HG03039 (cell line): ENCODE results near the gene MCC.

Experiments used
- ATAC-seq: cut with Tn5 transposase; IDR thresholded peaks from one replicate; pipeline ENCODE4 v1.9.1; 2021; ENCODE audit warnings: mild to moderate bottlenecking, moderate library complexity; ENCODE audit not compliant: unreplicated experiment

Gene MCC

GRCh38 chr5:113209498-113209897 lies 278.8 kb downstream of the MCC start:
- no peak for ATAC-seq

- ATAC-seq = no peak
These were observed 282.4 kb downstream of the MCC start for GRCh38 chr5:113205807-113206206.

- ATAC-seq = no peak
These were observed 282.9 kb downstream of the MCC start for GRCh38 chr5:113205323-113205722.

- no peak for ATAC-seq
These were observed 283.6 kb downstream of the MCC start for GRCh38 chr5:113204525-113205161.

GRCh38 chr5:113203916-113204315 lies 284.3 kb downstream of the MCC start:
- no peak for ATAC-seq

GRCh38 chr5:113202746-113203716 lies 285.2 kb downstream of the MCC start:
- ATAC-seq = no peak

- ATAC-seq = no peak
These were observed 286.0 kb downstream of the MCC start for GRCh38 chr5:113202287-113202686.

GRCh38 chr5:113201715-113202114 lies 286.5 kb downstream of the MCC start:
- no peak for ATAC-seq

- no peak for ATAC-seq
These were observed 288.9 kb downstream of the MCC start for GRCh38 chr5:113199122-113199905.

- no peak for ATAC-seq
These were observed 290.6 kb downstream of the MCC start for GRCh38 chr5:113197456-113198200.

- ATAC-seq = no peak
These were observed 292.5 kb downstream of the MCC start for GRCh38 chr5:113195771-113196170.

GRCh38 chr5:113195251-113195650 lies 293.0 kb downstream of the MCC start:
- no peak for ATAC-seq

- ATAC-seq = no peak
These were observed 293.7 kb downstream of the MCC start for GRCh38 chr5:113194591-113194990.

GRCh38 chr5:113194125-113194524 lies 294.1 kb downstream of the MCC start:
- ATAC-seq = no peak

GRCh38 chr5:113193311-113193978 lies 294.8 kb downstream of the MCC start:
- no peak for ATAC-seq

GRCh38 chr5:113192541-113192940 lies 295.7 kb downstream of the MCC start:
- no peak for ATAC-seq

- no peak for ATAC-seq
These were observed 297.9 kb downstream of the MCC start for GRCh38 chr5:113190347-113190746.

- no peak for ATAC-seq
These were observed 299.0 kb downstream of the MCC start for GRCh38 chr5:113189291-113189690.

- no peak for ATAC-seq
These were observed 299.8 kb downstream of the MCC start for GRCh38 chr5:113188436-113188835.

GRCh38 chr5:113187906-113188305 lies 300.3 kb downstream of the MCC start:
- ATAC-seq = no peak
